NB4 (cell line): ENCODE results near the gene LRTM2.

Experiments used
- DNase-seq: peaks from one replicate; pipeline ENCODE4 v3.0.0; 2010; ENCODE audit warnings: low read depth
- H3K4me3 ChIP-seq: one replicate; pipeline ENCODE4 v1.5.1; 2011; ENCODE audit warnings: mild to moderate bottlenecking, low read depth, low read length, moderate library complexity
- MYC ChIP-seq: IDR thresholded peaks from 2 replicates; pipeline ENCODE4 v1.6.1; 2011; ENCODE audit warnings: low read depth, low read length
- POLR2A ChIP-seq: IDR thresholded peaks from 2 replicates; pipeline ENCODE4 v1.6.1; 2011; ENCODE audit warnings: mild to moderate bottlenecking; ENCODE audit not compliant: insufficient read length; ENCODE audit errors: extremely low read depth
- TF ChIP-seq, protein P1 (sequence below): IDR thresholded peaks from 2 replicates; pipeline ENCODE4 v1.6.1; 2011; ENCODE audit warnings: low read depth, low read length
- TF ChIP-seq, protein P2 (sequence below): IDR thresholded peaks from one replicate; pipeline ENCODE4 v1.5.1; 2012; ENCODE audit warnings: low read depth, low read length

Gene LRTM2

DNA sequence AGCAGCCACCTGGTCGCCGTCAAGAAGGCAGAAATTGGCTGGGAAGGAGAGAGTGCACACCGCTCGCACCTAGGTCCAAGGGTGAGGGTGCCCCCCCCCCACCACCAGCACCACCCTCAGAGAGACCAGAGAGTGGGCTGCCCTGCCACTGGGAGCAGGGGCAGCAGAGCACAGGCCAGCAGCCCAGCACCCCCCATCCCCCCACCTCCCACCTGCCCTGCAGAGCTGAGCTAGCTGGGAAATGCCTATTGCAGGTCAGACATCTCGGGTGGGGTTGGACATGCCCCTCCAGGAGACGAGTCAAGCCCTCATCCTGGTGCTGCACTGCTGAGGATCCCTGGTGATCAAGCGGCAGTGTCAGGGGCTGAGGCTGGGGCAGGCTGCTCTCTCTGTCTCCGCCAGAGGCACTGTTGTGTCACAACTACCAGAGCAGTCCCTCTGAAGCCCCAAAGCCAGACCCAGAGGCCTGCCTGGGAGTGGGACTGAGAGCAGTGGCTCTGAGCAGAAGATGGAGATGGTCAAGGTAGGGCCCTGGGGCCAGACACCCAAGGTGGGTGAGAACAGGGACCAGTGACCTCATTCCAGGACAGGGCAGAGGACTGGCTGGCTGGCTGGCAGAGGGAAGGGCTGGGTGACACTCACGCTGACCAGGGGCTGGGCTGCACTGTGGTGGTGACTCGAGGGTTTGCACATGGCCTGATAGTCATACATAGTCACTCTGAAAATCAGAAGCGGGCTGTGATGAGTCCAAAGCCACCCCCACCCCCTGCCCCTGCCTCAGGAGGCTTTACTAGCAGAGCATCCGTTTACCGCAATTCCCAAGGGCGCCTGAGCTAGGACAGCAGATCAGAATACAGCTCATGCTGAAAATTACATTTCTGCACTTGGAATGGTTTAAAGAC lies 19.7 kb upstream of the LRTM2 start:
- peak; percentile 98 for DNase-seq
- H3K4me3 ChIP-seq: peak overlapping the region; percentile 55
- TF ChIP-seq, protein P1, sequence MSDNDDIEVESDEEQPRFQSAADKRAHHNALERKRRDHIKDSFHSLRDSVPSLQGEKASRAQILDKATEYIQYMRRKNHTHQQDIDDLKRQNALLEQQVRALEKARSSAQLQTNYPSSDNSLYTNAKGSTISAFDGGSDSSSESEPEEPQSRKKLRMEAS: peak; percentile 52; the same call in 1 of the 2 replicates
- TF ChIP-seq POLR2A: no peak
- TF ChIP-seq, protein P2, sequence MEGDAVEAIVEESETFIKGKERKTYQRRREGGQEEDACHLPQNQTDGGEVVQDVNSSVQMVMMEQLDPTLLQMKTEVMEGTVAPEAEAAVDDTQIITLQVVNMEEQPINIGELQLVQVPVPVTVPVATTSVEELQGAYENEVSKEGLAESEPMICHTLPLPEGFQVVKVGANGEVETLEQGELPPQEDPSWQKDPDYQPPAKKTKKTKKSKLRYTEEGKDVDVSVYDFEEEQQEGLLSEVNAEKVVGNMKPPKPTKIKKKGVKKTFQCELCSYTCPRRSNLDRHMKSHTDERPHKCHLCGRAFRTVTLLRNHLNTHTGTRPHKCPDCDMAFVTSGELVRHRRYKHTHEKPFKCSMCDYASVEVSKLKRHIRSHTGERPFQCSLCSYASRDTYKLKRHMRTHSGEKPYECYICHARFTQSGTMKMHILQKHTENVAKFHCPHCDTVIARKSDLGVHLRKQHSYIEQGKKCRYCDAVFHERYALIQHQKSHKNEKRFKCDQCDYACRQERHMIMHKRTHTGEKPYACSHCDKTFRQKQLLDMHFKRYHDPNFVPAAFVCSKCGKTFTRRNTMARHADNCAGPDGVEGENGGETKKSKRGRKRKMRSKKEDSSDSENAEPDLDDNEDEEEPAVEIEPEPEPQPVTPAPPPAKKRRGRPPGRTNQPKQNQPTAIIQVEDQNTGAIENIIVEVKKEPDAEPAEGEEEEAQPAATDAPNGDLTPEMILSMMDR: peak; percentile 58
- TF ChIP-seq MYC: no peak

DNA sequence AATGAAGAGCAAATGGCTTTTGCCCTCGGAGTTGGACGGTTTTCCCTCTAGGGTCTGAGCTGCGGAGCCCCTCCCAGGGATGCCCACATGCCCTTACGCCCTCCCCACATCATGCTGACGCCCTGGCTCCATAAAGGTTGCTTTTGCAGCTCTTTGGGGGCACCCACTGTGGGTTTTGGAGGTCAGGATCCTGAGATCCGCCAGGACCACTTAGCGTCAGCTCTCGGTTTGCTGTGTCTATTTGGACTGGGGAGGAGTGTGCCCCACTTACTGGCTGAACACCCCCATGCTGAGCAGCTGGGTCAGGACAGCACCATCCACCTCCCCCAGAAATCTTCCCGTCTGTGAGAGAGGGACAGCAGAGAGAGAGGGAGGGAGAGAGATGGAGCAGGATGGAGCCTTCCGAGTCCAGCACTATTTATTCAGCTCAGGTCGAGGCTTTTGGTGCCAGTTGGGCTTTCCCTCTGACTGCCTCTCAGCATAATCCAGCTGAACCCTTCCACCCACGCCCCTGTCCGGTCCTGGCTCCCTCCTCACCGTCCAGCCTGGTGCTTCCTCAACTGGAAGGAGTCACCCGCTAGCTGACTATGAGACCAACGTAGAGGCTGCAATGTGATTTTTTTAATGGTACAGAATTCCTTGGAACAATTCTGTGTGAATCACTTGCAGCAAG lies 18.9 kb upstream of the LRTM2 start:
- peak; percentile 55 for DNase-seq
- peak overlapping the region; percentile 55 for H3K4me3 ChIP-seq
- TF ChIP-seq, protein P2: no peak
- TF ChIP-seq MYC (no peak), POLR2A (no peak)
- TF ChIP-seq, protein P1: no peak

DNA sequence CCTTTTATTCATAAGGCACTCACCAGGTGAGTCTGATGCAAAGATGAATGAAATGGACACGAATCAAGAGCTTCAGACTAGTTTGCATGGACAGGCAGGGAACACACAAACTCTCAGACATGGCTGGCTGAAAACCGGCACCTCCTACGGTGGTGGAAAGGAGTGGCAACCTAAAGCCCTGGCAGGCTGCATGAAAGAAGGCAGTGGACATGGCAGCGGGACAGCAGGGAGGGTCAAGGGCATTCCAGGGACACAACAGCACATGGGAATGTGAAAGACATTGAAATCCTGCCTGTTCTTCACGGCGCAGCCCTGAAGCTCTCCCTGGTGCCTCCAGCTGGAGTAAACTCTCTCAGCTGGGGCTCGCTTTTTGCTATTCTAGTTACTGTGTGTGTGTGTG lies 16.6 kb upstream of the LRTM2 start:
- H3K4me3 ChIP-seq: no peak overlapping the region
- DNase-seq: no peak
- TF ChIP-seq MYC (no peak), POLR2A (no peak)
- TF ChIP-seq, protein P1: no peak
- TF ChIP-seq, protein P2: no peak

DNA sequence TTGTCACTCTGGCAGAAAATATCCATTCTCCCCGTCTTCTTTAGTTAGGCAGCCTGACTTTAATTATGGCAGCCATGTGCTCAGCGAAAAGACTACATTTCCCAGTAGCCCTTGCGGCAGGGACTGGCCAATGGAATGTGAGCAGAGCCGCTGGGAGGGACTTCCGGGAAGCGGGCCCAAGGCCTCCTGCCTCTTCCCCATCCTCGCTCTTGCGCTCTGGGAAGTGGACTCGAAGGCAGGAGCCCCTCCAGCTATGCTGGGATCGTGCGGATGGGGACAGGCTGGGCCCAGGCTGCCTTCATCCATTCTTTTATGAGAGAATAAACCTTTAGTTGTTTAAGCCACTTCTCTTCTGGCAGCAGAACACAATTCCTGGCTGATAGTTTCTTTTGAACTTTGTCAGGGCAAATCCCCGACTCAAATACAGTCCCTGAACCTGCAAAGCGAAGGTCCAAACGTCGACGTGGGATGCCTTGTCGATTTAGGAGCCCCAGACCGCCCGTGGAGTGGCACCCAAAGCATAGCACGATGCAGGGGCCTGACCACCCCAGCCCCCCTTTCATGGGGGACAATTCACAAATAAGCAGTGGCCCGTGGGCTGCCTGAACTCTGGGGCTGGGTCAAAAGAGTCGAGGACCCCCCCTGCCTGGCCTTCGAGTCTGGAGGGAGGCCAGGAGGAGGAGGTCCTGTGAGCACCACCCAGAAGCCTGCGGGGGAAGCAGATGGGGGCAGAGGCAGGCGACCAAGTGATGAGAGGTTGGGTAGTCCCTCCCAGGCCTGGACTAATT lies 15.6 kb upstream of the LRTM2 start:
- TF ChIP-seq, protein P2: no peak
- peak; percentile 72 for TF ChIP-seq MYC
- no peak for TF ChIP-seq POLR2A
- TF ChIP-seq, protein P1: peak; percentile 87
- H3K4me3 ChIP-seq: no peak overlapping the region
- peak; percentile 86 for DNase-seq

DNA sequence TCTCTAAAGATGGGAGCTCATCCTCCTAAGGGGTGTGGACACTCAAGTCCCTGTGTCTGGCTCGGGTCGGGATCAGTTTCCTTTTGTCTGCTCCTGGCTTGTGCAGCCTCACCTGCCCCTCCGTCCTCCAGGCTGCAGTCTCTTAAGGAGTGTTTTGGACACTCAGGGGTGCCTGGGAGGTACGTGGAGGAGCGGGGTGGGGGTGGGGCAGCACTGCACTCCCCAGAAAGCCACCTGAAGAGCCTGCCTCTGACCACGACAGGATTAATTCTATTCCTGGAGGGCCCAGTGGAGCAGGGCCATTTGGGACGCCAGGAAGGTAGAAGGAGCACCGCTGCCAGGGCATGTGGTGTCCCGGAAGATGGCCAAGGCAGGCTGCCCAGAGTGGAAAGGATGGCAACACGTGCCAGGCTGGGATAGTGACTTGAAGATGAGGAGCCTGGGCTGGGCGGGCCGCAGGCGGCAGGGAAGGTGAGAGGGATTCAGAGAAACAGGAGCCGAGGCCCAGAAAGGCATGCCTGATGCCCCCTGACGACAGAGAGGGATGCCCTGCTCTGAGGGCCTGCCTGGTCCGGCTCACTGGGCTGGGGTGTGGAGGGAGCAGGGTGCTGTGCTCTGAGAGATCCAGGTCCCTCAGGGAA lies 14.8 kb upstream of the LRTM2 start:
- DNase-seq: no peak
- H3K4me3 ChIP-seq: no peak overlapping the region
- TF ChIP-seq POLR2A (no peak), MYC (no peak)
- TF ChIP-seq, protein P2: no peak
- TF ChIP-seq, protein P1: no peak
